Upper lobe of left lung (tissue), 6 donors: ENCODE results near the gene B4GALNT1. TPM values are rescaled to one million over a fixed set of nuclear protein-coding genes. Genes with fewer than 3 reads are reported as not detected.
A peak's percentile ranks its signal among the peaks of the same experiment; 100 is the strongest.

Source experiments
- ATAC-seq, 2 donors: fragments of 200-7000 bp; cut with Tn5 transposase; one replicate each; pipeline ENCODE4 v1.9.1; 2022; ENCODE audit warnings: mild to moderate bottlenecking in 2 of 2, moderate library complexity in 2 of 2; ENCODE audit not compliant: low FRiP score in 2 of 2
- DNase-seq, 2 donors: peaks; one replicate each; pipeline ENCODE4 v3.0.0-alpha.2; 2019 to 2020
- H3K27ac ChIP-seq, 4 donors: fragments of 200-600 bp; sonication (generic); one replicate each; pipeline ENCODE4 v1.5.1; 2016 to 2019
- H3K27me3 ChIP-seq, 4 donors: fragments of 200-600 bp; sonication (generic); one replicate each; pipeline ENCODE4 v1.5.1; 2017 to 2019
- H3K36me3 ChIP-seq, 4 donors: fragments of 200-600 bp; sonication (generic); one replicate each; pipeline ENCODE4 v1.5.1; 2016 to 2019
- H3K4me1 ChIP-seq, 4 donors: fragments of 200-600 bp; sonication (generic); one replicate each; pipeline ENCODE4 v1.5.1; 2018 to 2019
- H3K4me3 ChIP-seq, 4 donors: fragments of 200-600 bp; sonication (generic); one replicate each; pipeline ENCODE4 v1.5.1; 2017 to 2019; ENCODE audit warnings: mild to moderate bottlenecking in 2 of 4, moderate library complexity in 1 of 4
- H3K9me3 ChIP-seq, 4 donors: fragments of 200-600 bp; sonication (generic); one replicate each; pipeline ENCODE4 v1.5.1; 2018 to 2019
- EP300 ChIP-seq, 4 donors: sonication (generic); formaldehyde crosslinking; IDR thresholded peaks; one replicate each; pipeline ENCODE4 v1.5.1; 2017; ENCODE audit warnings: antibody characterized with exemption in 4 of 4, control low read depth in 2 of 4
- POLR2A ChIP-seq, 4 donors: fragments of 450-650 bp; IDR thresholded peaks; one replicate each; pipeline ENCODE4 v1.5.1; 2016 to 2017; ENCODE audit warnings: antibody characterized with exemption in 4 of 4, mild to moderate bottlenecking in 2 of 4
- POLR2AphosphoS5 ChIP-seq, 2 donors: sonication (generic); formaldehyde crosslinking; IDR thresholded peaks; one replicate each; pipeline ENCODE4 v1.5.1; 2017; ENCODE audit warnings: antibody characterized with exemption in 2 of 2
- WGBS, 2 donors: methylation state at CpG; one replicate each; pipeline ENCODE4 v1.1.5; 2017 to 2018; 5-methylcytosine and 5-hydroxymethylcytosine counted together
- total RNA-seq, 6 donors: library from RNA; depleted of rRNA in 4 of 6; stranded (reverse); fragments of >200 nt in 4 of 6; gene quantifications; one replicate each; pipeline versions ENCODE4 v1.1.0 to v1.2.1, GENCODE V29; 2016 to 2021
- TF ChIP-seq, protein P1 (sequence below), 6 experiments: fragments of 450-650 bp in 4 of 6; fragments of 200-600 bp in 2 of 6; sonication (generic) in 2 of 6; IDR thresholded peaks; one replicate each; pipeline ENCODE4 v1.5.1; 2016 to 2019; ENCODE audit warnings: antibody characterized with exemption in 6 of 6
- donor health status: DM: no; HTN: no; CAD: no; lungs with moderate emphysema.
- donor health status: DM: no; HTN: yes; CAD: no; lungs with severe emphysema.

The B4GALNT1 gene
- total RNA-seq, 6 donors from 2014 or later: under 0.01 to 2.6 (median 0.80) TPM

DNA sequence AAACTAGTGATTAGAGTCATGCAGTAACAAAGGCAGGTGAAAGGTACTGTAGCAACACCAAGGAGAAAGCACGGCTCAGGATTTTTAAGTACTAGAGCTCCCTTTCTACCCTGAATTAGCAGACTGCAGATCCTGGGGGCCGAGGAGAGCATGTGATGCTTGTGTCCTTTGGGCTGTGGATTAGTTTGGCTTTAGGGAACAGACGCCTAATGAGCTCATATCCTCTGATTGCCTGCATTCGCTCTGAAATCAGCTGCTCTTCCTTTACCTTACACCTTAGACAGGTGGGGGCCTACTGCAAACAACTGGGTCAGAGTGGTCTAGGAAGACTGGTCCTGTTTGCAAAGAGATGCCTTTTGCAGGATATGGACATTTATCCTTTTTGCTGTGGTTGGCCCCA, 39.8 kb downstream of the B4GALNT1 start:
- Histone ChIP-seq H3K27me3 (no peaks in the 10 kb centered on the region), H3K4me3 (no peak overlapping the region), H3K4me1 (peaks cover 9 to 20% (median 16%) of the 10 kb centered on the region in 4 donors), H3K27ac (no peak overlapping the region), H3K36me3 (peaks cover 0 to 30% (median 12%) of the 10 kb centered on the region in 4 donors), H3K9me3 (no peaks in the 10 kb centered on the region)
- no peak for ATAC-seq
- TF ChIP-seq POLR2AphosphoS5 (IDR thresholded peaks at IDR 0.05) (no peak), POLR2A (IDR thresholded peaks at IDR 0.05) (no peak), EP300 (IDR thresholded peaks at IDR 0.05) (no peak)
- TF ChIP-seq, protein P1, sequence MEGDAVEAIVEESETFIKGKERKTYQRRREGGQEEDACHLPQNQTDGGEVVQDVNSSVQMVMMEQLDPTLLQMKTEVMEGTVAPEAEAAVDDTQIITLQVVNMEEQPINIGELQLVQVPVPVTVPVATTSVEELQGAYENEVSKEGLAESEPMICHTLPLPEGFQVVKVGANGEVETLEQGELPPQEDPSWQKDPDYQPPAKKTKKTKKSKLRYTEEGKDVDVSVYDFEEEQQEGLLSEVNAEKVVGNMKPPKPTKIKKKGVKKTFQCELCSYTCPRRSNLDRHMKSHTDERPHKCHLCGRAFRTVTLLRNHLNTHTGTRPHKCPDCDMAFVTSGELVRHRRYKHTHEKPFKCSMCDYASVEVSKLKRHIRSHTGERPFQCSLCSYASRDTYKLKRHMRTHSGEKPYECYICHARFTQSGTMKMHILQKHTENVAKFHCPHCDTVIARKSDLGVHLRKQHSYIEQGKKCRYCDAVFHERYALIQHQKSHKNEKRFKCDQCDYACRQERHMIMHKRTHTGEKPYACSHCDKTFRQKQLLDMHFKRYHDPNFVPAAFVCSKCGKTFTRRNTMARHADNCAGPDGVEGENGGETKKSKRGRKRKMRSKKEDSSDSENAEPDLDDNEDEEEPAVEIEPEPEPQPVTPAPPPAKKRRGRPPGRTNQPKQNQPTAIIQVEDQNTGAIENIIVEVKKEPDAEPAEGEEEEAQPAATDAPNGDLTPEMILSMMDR (IDR thresholded peaks at IDR 0.05): no peak
- DNase-seq: no peak
- WGBS, 2 donors: 81 to 87% methylated on average over 4 of the region's 4 CpGs

DNA sequence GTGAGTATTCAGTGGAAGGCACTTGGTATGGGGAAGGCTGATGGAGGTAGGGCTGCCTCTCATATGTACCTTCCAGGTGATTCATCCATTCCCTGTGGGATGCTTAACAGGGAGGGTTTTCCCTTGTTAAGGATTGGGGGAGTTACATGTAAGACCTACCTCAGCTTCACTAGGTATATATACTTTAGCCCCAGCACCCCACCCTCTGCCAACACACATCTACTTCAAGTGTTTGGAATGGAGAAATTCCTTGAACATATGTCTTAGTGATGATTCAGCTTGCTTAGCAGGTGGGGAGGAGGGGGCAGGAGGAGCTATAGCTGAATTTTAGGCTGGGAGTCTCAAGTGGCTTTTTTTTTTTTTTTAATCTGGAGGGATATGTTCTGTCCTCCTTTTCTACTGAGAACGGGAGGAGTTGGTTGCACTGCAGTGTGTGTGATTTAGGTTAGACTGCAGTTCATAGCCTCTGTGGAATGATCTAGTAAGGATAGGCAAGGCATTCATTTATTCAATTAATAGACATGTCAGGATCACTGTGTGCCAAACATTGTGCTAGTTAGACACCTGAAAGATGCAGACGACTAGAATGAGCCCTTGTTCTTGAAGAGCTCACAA, 40.3 kb downstream of the B4GALNT1 start:
- Histone ChIP-seq H3K36me3 (peaks cover 0 to 25% (median 12%) of the 10 kb centered on the region in 4 donors), H3K9me3 (no peaks in the 10 kb centered on the region), H3K4me1 (peaks cover 9 to 20% (median 16%) of the 10 kb centered on the region in 4 donors), H3K4me3 (no peak overlapping the region), H3K27ac (no peak overlapping the region), H3K27me3 (no peaks in the 10 kb centered on the region)
- TF ChIP-seq EP300 (IDR thresholded peaks at IDR 0.05): no peak
- no peak for TF ChIP-seq POLR2A (IDR thresholded peaks at IDR 0.05)
- TF ChIP-seq, protein P1 (IDR thresholded peaks at IDR 0.05): no peak
- ATAC-seq (no peak), DNase-seq (no peak)
- 70 to 77% methylated on average over 2 of the region's 2 CpGs for whole genome bisulfite sequencing, 2 donors

DNA sequence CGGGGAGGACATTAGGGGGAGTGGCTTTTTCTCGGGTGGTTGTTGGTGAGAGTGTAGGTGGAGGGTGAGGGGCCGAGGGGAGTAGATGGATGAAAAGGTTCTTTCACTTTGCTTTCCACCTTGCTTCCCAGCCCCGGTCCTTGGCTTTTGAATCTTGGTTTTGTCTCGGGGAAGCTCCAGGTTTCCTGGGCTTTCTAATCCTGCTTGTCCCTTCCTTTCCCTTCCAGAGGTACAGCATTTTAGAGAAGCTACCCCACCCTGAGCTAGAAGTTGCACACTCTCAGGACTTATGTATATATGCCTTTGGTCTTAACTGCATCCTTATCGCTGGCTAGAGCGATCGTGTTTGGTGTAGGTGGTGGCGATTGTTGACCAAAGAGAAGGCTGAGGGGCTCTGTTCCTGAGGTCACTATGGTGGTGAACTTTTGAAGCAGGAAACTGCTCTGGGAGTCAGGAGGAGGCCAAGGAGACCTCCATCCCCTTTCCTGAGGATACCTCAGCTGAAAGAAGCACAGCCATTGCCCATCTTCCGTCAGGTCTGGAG, 41.1 kb downstream of the B4GALNT1 start:
- no peak for TF ChIP-seq POLR2A (IDR thresholded peaks at IDR 0.05)
- no peak for TF ChIP-seq POLR2AphosphoS5 (IDR thresholded peaks at IDR 0.05)
- no peak for TF ChIP-seq EP300 (IDR thresholded peaks at IDR 0.05)
- TF ChIP-seq, protein P1 (IDR thresholded peaks at IDR 0.05): no peak
- WGBS, 2 donors: 38 to 50% methylated on average over 10 of the region's 10 CpGs
- ATAC-seq: no peak
- H3K4me3 ChIP-seq: peak overlapping the region; percentile 65 to 89 (median 70)
- H3K9me3 ChIP-seq: no peaks in the 10 kb centered on the region
- no peaks in the 10 kb centered on the region for H3K27me3 ChIP-seq
- H3K27ac ChIP-seq: peak overlapping the region; percentile 72 to 81 (median 80)
- no peak for DNase-seq
- peaks cover 0 to 19% (median 8%) of the 10 kb centered on the region in 4 donors for H3K36me3 ChIP-seq
- H3K4me1 ChIP-seq: peaks cover 9 to 20% (median 16%) of the 10 kb centered on the region in 4 donors

DNA sequence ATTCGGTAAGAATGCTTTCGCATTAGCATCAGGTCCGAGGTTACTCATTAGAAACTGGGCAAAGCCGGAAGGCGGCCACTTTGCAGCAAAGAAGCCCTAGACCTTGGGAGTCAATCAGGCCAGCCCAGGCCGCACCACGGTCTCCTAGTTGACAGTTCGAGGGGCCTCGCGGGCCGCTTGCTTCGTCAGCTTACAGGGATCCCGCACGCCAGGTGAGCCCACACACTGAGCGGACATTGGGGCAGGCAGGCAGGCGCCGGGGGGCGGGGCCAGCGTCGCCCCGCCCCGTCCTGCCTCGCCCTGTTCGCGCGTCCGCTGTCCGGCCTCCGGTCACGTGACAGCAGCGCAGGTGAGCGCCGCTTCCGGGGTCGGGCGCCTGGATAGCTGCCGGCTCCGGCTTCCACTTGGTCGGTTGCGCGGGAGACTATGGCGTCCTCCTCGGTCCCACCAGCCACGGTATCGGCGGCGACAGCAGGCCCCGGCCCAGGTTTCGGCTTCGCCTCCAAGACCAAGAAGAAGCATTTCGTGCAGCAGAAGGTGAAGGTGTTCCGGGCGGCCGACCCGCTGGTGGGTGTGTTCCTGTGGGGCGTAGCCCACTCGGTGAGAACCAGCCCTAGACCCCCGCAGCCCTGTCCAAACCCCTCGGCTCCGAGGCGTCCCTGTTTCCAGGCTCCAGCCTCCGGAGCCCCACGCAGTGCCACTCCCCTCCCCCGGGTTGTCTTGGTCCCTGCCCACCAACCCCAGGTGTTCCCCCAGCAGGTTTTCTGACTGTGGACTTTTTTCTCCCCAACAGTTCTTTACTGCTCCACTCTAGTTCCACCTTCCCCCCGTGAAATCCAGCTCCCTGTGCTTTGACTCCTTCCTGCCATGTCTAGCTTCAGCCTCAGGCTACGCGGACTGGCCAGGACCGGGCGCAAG, 41.9 kb downstream of the B4GALNT1 start, which contains the start of gene PIP4K2C:
Gene PIP4K2C, plus strand, starts transcription at position 329 of the 918 bp plus-strand sequence. Its CDS starts 98 bp downstream, at position 427.
- Histone ChIP-seq H3K4me3 (peak within 1 kb of the TSS; percentile 65 to 89 (median 70)), H3K9me3 (no peaks in the 10 kb centered on the region), H3K36me3 (peaks cover 0 to 14% (median 3%) of the 10 kb centered on the region in 4 donors), H3K27me3 (no peaks in the 10 kb centered on the region), H3K27ac (peak within 1 kb of the TSS; percentile 72 to 81 (median 80)), H3K4me1 (peaks cover 9 to 20% (median 16%) of the 10 kb centered on the region in 4 donors)
- peak; percentile 95 to 96 for DNase-seq
- peak; percentile 96 to 97 for ATAC-seq
- TF ChIP-seq EP300 (IDR thresholded peaks at IDR 0.05) (no peak), POLR2A (IDR thresholded peaks at IDR 0.05) (peak in 2 of 4 donors; percentile 72), POLR2AphosphoS5 (IDR thresholded peaks at IDR 0.05) (peak; percentile 20 to 74)
- TF ChIP-seq, protein P1 (IDR thresholded peaks at IDR 0.05): peak in 2 of 6 experiments; percentile 7 to 10
- 2% methylated on average over 33 to 65 of the region's 69 CpGs for WGBS, 2 donors
